ENCODE measurements around the gene SNRPD3.
"Not testable (repeated sequence)": the region's sequence is repeated elsewhere in the genome, so short reads cannot be mapped to it uniquely, and the experiment has no call there.

The SNRPD3 gene

DNA sequence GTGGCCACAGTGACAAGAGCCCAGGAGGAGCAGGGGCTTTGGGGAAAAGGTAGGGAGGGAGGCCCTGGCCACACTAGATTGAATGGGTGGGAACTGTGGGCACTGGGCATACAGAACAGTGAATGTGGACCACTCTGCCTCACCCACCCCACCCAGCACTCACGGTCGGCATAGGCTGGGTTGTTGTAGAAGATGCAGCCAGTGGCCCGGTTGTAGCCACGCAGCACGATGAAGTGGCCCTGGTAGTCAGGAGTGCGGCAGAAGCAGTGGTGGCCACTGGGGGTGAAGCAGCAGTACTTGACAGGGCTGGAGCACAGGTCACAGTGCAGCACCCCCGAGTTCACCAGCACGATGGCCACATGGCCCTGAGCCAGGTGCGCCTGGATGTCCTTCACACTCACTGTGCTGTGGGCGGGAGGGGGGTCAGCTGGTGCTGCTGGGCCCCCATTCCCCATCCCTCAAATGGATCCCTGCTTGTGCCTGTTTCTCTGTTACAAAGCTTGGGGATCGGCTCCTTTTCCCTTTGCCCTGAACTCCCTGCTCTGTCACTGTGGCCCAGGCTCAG, 12.0 kb upstream of the SNRPD3 start:
- in situ Hi-C loops (cut with HindIII; ENCODE audit: low pct_ligation_motif_present, low sequenced_read_pairs), result no loop called here
- no peak for TF ChIP-seq CTCF (IDR thresholded peaks at IDR 0.05; ENCODE audit: low read depth, low read length, missing control alignments)
- H3K36me3 ChIP-seq (replicated peaks), result peaks cover 65% of the 10 kb centered on the region
- H3K27ac ChIP-seq, result no peak overlapping the region
- no peak for DNase-seq
- H3K4me3 ChIP-seq (ENCODE audit: low read depth, low read length), result no peak overlapping the region
- H3K27me3 ChIP-seq (replicated peaks), result no peaks in the 10 kb centered on the region

DNA sequence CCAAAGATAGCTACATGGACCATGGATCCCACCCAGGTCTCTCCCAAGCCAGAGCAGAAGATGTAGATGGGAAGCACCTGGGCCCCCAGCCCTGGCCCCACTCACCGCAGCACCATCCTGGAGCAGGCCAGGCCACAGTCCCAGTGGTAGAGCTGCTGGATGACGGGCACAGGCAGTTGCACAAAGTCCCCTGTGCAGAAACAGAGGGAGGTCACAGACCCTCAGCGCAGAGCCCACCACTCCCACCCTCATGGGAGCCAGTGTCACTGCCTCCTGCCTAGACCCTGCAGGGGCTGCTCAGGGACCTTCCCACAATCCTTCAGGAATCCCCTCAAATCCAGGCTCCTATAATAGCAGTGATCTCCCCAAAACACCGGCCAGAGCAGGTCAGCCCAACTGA, 7.0 kb upstream of the SNRPD3 start:
- Histone ChIP-seq H3K4me3 (ENCODE audit: low read depth, low read length) (no peak overlapping the region), H3K27me3 (replicated peaks) (no peaks in the 10 kb centered on the region), H3K27ac (no peak overlapping the region), H3K36me3 (replicated peaks) (peaks cover 31% of the 10 kb centered on the region)
- DNase-seq, result no peak
- no peak for TF ChIP-seq CTCF (IDR thresholded peaks at IDR 0.05; ENCODE audit: low read depth, low read length, missing control alignments)
- in situ Hi-C loops (cut with HindIII; ENCODE audit: low pct_ligation_motif_present, low sequenced_read_pairs), result no loop called here

DNA sequence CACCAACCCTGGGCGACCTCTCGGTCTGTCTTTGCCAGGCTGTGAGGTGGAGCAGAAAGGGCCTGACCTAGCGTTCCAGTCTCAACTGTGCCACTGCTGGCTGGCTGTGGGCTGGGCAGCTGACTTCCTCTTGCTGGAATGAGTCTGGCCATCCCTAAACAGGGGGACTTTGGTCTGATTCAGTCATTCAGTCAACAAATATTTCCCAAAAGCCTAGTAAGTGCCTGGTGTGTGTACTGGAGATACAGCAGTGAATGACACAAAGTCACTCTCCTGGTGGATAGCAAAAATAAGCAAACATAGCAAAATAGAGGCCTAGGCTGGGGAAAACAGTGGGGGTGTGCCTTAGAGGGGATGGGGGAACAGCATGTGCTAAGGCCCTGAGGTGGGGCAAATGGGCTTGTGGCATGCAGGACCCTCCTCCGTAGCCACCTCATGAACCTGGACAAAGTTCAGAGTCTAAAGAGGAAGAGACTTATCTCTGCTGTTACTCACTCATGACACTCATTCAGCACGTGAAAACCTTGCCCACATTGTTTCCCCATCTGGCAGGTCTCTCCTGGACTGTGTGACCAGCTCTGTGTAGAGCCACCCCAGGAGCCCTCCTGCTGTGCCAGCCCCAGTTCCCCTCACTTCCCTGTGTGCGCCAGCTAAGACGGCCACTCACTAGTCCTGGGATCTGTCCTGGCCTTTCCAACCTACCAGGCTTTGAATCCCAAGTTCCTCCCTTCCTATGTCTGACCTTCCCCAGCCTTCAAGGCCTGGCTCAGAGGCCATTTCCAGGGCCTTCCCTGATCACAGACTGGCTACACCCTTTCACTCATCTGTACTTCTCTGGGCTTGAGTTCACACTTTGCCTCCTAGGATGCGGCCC, 5.5 kb upstream of the SNRPD3 start:
- no peak for DNase-seq
- Histone ChIP-seq H3K36me3 (replicated peaks) (peaks cover 24% of the 10 kb centered on the region), H3K27me3 (replicated peaks) (no peaks in the 10 kb centered on the region), H3K4me3 (ENCODE audit: low read depth, low read length) (no peak overlapping the region), H3K27ac (no peak overlapping the region)
- no peak for TF ChIP-seq CTCF (IDR thresholded peaks at IDR 0.05; ENCODE audit: low read depth, low read length, missing control alignments)
- in situ Hi-C loops (cut with HindIII; ENCODE audit: low pct_ligation_motif_present, low sequenced_read_pairs), result no loop called here

- Histone ChIP-seq H3K27me3 (replicated peaks) (no peaks in the 10 kb centered on the region), H3K4me3 (ENCODE audit: low read depth, low read length) (no peak overlapping the region), H3K36me3 (replicated peaks) (peaks cover 24% of the 10 kb centered on the region), H3K27ac (no peak overlapping the region)
- TF ChIP-seq CTCF (IDR thresholded peaks at IDR 0.05; ENCODE audit: low read depth, low read length, missing control alignments), result no peak
- DNase-seq, result no peak
- in situ Hi-C loops (cut with HindIII; ENCODE audit: low pct_ligation_motif_present, low sequenced_read_pairs), result no loop called here
These were observed 4.8 kb upstream of the SNRPD3 start for GRCh38 chr22:24550902-24551435.

- H3K27me3 ChIP-seq (replicated peaks); H3K27ac ChIP-seq; in situ Hi-C loops (cut with HindIII; ENCODE audit: low pct_ligation_motif_present, low sequenced_read_pairs); H3K4me3 ChIP-seq (ENCODE audit: low read depth, low read length); DNase-seq; H3K36me3 ChIP-seq (replicated peaks): not testable (repeated sequence)
These were observed 3.1 kb upstream of the SNRPD3 start for GRCh38 chr22:24552503-24553286.

Data from brain microvascular endothelial cell (primary cell).